Bone marrow (tissue), 2 donors: ENCODE data around the gene RABGAP1L.

Source experiments
- DNase-seq, 2 donors: peaks; one replicate each; lab custom pipeline; 2025; lab: John Stamatoyannopoulos, UW

The RABGAP1L gene

GRCh38 chr1:174713796-174714195 lies 554.5 kb downstream of the RABGAP1L start:
- DNase-seq, result no peak

GRCh38 chr1:174719194-174719593 lies 559.9 kb downstream of the RABGAP1L start:
- DNase-seq, result no peak

- no peak for DNase-seq
Measured at GRCh38 chr1:174720618-174721017, 561.3 kb downstream of the RABGAP1L start.

- no peak for DNase-seq
Measured at GRCh38 chr1:174721246-174721645, 561.9 kb downstream of the RABGAP1L start.

GRCh38 chr1:174723816-174724215 lies 564.5 kb downstream of the RABGAP1L start:
- no peak for DNase-seq

GRCh38 chr1:174724219-174724618 lies 564.9 kb downstream of the RABGAP1L start:
- no peak for DNase-seq

- DNase-seq, result no peak
Measured at GRCh38 chr1:174726167-174726879, 567.0 kb downstream of the RABGAP1L start.

- DNase-seq, result no peak
Measured at GRCh38 chr1:174726880-174727585, 567.7 kb downstream of the RABGAP1L start.

GRCh38 chr1:174734270-174734669 lies 575.0 kb downstream of the RABGAP1L start:
- DNase-seq, result no peak

GRCh38 chr1:174736831-174737230 lies 577.5 kb downstream of the RABGAP1L start:
- DNase-seq, result no peak

GRCh38 chr1:174740249-174740968 lies 581.1 kb downstream of the RABGAP1L start:
- DNase-seq, result no peak

GRCh38 chr1:174742805-174743653 lies 583.7 kb downstream of the RABGAP1L start:
- DNase-seq, result no peak

GRCh38 chr1:174743654-174744561 lies 584.6 kb downstream of the RABGAP1L start:
- DNase-seq, result peak in 1 of 2 donors; percentile 45

- DNase-seq, result no peak
Measured at GRCh38 chr1:174744886-174745285, 585.6 kb downstream of the RABGAP1L start.

GRCh38 chr1:174746024-174746808 lies 586.9 kb downstream of the RABGAP1L start:
- DNase-seq, result no peak

GRCh38 chr1:174747613-174748012 lies 588.3 kb downstream of the RABGAP1L start:
- no peak for DNase-seq

GRCh38 chr1:174748586-174748985 lies 589.3 kb downstream of the RABGAP1L start:
- no peak for DNase-seq

- no peak for DNase-seq
Measured at GRCh38 chr1:174753131-174753530, 593.8 kb downstream of the RABGAP1L start.

GRCh38 chr1:174761335-174761734 lies 602.0 kb downstream of the RABGAP1L start:
- DNase-seq, result no peak
